Activated naive CD4-positive, alpha-beta T cell treated with anti-CD3 and anti-CD28 coated beads, Interleukin-2, amount 10 ng/mL, durations not matched to agents 5 hours and 36 hours (primary cell): ENCODE measurements around the gene BAG2. TPM values are rescaled to one million over a fixed set of nuclear protein-coding genes. Genes with fewer than 3 reads are reported as not detected.

Experiments
- total RNA-seq, 2 experiments: library from RNA; stranded (reverse); gene quantifications; one replicate each; pipeline ENCODE4 v1.2.3, GENCODE V29; 2021

The BAG2 gene
- total RNA-seq = 1 to 10 TPM; 7.8 TPM

GRCh38 chr6:57172136-57173055, at the start of gene BAG2:
Gene BAG2, plus strand, starts transcription at chr6:57172326. Its CDS starts 372 bp downstream, at chr6:57172698.

GRCh38 chr6:57221936-57222742, 50.0 kb downstream of the BAG2 start, which contains the start of gene RAB23:
Gene RAB23, minus strand, starts transcription at chr6:57222307. Its CDS starts 11,927 bp downstream, at chr6:57210380.

Other genes starting within 250 kb of the BAG2 start
- not detected for gene BEND6, start 217.2 kb upstream of the BAG2 start, total RNA-seq
- 10 to 100 TPM; 12.9 to 13.5 TPM for gene KIAA1586, start 125.6 kb upstream of the BAG2 start, total RNA-seq
- 10 to 100 TPM; 64.6 TPM for gene ZNF451, start 82.1 kb upstream of the BAG2 start, total RNA-seq
- gene RAB23, start 50.0 kb downstream of the BAG2 start, total RNA-seq = 1 to 10 TPM; 3.2 to 3.6 TPM
- 10 to 100 TPM; 27.1 to 28.4 TPM for gene PRIM2, start 145.3 kb downstream of the BAG2 start, total RNA-seq